GM19025 (cell line): Measurements from ENCODE around the gene TTC21B.
"Not testable (repeated sequence)": the region's sequence is repeated elsewhere in the genome, so short reads cannot be mapped to it uniquely, and the experiment has no call there.

ENCODE experiments used
- ATAC-seq: cut with Tn5 transposase; IDR thresholded peaks from one replicate; pipeline ENCODE4 v1.9.1; 2021; ENCODE audit warnings: mild to moderate bottlenecking, low read depth, moderate library complexity; ENCODE audit not compliant: unreplicated experiment

Gene TTC21B

DNA sequence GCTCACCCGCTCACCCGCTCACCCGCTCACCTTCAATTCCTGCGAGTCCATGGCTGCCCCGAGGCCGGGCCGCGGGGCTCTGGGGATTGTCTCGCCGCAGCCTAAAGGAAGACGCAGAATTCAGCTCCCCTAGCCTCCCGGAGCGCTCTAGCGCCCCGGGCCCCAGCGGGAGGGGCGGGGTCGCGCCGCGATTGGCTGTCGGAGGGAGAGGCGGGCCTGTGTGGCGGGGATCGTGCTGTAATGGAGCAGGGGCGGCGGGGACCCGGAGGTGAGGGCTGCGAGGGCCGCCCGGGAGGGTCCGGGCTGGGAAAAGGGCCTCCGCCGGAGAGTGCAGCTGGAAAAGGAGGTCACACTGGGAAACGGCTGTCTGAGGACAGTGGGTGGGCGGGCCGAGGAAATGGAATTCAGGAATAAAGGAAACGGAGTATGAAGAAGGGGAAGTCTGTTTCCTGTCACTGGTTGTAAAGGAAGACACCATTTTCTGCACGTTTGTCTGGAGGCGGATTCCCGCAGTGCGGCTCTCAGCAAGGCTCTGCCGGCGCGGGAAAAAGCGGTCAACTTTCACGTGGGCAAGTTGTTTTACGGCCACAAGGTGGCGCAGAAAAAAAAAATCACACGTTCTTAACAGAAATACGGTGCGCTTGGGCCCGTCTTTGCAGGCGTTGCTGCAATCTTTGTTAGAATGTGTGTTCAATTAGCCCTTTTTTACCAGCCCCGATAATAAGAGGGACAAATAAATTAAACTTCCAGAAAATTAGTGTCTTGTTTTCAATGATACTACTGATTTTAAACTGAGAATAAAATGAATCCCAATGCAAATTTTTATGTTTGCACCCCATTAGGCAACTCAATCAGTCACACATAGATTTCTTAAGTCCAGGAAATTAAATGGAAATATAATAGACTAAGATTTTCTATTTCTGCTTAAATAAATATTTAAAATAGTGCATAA lies at the start of gene TTC21B:
Gene TTC21B (minus strand): TSS at position 122 of the 952 bp plus-strand sequence. CDS start 71 bp downstream, at position 51.
- peak; percentile 95 for ATAC-seq

- no peak for ATAC-seq
Observed at GRCh38 chr2:166000401-166000800, 46.8 kb upstream of the TTC21B start.

- no peak for ATAC-seq
Observed at GRCh38 chr2:165990846-165991245, 37.3 kb upstream of the TTC21B start.

- no peak for ATAC-seq
Observed at GRCh38 chr2:165989851-165990250, 36.3 kb upstream of the TTC21B start.

GRCh38 chr2:165985120-165985519 lies 31.5 kb upstream of the TTC21B start:
- no peak for ATAC-seq

- not testable (repeated sequence) for ATAC-seq
Observed at GRCh38 chr2:165972161-165972560, 18.6 kb upstream of the TTC21B start.

GRCh38 chr2:165970663-165971062 lies 17.1 kb upstream of the TTC21B start:
- no peak for ATAC-seq

DNA sequence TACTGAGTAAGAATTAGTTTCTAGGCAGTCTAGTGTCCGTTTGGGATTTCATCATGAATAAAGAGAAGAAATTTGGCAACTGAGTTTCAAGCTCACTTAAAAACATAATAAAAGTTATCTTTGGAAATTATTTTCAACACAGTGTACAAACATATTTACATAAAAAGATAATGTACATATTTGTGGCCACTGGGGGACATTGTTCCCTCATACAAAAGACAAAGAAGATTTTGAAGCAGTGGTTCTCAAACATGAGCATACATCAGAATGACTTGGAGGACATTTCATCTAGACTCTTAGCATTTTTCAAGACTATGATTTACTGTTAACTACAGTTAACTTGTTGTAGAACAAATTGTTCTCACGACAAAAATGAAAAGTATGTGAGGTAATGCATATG lies 15.7 kb upstream of the TTC21B start:
- ATAC-seq, result no peak

- no peak for ATAC-seq
Observed at GRCh38 chr2:165967746-165968145, 14.2 kb upstream of the TTC21B start.

GRCh38 chr2:165961818-165962217 lies 8.2 kb upstream of the TTC21B start:
- ATAC-seq, result no peak

DNA sequence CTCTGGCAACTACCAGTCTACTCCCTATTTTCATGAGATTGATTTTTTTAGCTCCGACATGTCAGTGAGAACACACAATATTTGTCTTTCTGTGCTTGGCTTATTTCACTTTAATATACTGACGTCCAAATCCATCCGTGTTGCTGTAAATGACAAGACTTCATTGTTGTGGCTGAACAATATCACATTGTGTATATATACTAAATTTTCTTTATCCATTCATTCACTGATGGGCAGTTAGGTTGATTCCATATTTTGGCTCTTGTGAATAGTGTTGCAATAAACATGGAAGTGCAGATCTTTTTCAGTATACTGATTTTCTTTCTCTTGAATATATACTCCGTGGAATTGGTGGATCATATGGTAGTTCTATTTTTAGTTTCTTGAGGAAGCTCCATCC lies 5.8 kb upstream of the TTC21B start:
- no peak for ATAC-seq

DNA sequence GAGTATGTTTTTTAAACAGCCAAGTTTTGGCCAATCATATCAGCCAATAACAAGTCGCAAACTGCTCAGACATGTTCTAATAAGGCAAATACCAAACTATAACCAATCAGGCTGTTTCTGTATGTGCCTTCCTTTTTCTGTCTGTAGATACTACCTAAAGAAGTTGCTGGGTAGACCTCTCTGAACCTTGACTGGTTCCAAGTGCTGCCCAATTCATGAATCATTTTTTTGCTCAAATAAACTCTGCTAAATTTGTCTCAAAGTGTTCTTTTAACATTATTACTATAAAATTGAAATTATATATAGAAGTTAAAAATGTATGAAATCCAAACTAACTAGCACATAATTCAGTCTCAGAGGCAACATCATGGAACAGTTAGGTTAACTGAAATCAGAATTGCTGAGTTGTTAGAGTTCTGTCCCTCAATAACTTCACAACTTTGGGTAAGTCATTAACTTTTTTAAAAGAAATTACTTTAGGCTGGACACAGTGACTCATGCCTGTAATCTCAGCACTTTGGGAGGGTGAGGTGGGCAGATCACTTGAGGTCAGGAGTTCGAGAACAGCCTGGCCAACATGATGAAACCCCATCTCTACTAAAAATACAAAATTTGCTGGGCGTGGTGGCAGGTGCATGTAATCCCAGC lies 4.9 kb upstream of the TTC21B start:
- no peak for ATAC-seq

- no peak for ATAC-seq
Observed at GRCh38 chr2:165957030-165957675, 3.6 kb upstream of the TTC21B start.

GRCh38 chr2:165953306-165953654 lies 296 bp downstream of the TTC21B start:
- ATAC-seq, result no peak

GRCh38 chr2:165952741-165953211 lies 800 bp downstream of the TTC21B start:
- no peak for ATAC-seq

DNA sequence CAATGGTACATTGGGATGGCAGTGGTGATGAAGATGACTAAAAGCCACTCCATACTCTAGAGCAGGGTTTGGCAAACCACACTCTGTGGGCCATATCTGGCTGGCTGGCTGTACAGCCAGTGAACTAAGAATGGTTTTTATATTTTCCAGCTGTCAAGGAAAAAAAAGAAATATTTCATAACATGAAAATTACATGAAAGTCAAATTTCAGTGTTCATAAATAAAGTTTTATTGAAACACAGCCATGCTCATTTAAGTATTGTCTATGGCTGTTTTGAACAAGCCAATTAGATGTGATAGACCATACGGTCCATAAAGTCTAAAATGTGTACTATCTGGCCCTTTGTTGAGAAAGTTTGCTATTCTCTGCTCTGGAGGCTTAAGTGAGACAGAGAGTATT lies 1.5 kb downstream of the TTC21B start:
- no peak for ATAC-seq

DNA sequence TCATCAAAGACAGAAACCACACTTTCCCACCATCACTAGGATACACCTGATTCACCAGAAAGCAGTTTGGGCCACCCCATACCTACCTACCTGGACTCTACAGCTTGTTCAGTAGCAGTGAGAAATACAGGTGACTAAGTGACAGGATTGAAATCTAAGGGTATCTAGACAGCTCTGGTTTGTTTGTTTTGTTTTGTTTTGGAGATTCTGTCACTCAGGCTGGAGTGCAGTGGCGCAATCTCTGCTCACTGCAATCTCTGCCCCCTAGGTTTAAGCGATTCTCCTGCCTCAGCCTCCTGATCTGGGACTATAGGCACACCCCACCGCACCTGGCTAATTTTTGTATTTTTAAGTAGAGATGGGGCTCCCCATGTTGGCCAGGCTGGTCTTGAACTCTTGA lies 3.1 kb downstream of the TTC21B start:
- no peak for ATAC-seq

- no peak for ATAC-seq
Observed at GRCh38 chr2:165941827-165942226, 11.7 kb downstream of the TTC21B start.

DNA sequence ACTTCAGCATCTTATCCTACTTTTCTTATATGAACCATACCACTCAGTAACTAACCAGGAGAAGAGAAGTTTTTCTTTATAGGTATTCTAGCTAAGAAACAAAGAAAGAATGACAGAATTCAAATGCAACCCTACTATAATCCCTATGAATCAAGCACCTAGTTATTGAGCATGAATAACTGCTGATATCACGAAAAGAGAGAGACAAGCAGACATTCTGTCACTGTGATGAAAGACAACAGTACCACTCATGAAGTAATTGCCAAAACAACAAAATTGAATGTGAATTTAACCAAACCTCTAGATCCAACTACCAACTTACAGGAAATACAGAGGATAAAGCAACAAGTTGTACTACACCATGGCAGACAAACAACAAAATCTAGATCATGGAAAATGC lies 15.3 kb downstream of the TTC21B start:
- ATAC-seq, result no peak

DNA sequence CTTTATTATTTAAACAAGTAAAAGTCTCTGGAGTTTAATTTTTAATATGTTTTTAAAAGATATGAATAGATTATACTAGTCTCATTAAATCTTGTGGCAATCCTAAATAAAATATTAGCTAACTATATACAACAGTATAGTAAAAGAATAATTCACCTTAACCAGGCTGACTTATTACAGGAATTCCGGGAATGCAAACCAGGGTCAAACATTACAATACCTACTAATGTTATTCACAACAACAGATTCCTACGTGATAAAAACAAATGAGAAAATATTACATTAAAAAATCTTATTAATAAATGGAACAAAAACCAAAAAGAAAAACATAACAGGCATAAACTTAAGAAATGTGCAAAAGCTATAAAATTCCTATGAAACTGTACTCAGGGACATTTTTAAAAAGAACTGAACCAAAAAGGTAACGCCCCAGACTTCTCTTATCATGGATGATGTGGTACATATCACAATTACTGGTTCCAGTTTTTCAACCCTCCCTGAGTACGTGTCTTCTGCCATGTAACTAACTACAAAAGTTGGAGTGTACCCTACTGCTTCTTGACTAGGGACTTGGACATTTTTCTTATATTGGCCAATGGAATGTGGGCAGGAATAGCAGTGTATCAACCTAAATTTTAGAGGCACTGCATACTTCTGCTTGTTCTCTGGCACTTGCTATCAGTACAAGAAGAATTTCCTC lies 20.2 kb downstream of the TTC21B start:
- no peak for ATAC-seq

GRCh38 chr2:165927774-165928173 lies 25.8 kb downstream of the TTC21B start:
- ATAC-seq, result no peak
